DOHH2 (cell line): Measurements from ENCODE around the gene IFT20.

Experiments used
- H3F3A ChIP-seq: fragments of 200-600 bp; sonication (generic), shearing (Covaris generic); 2 replicates; pipeline ENCODE4 v1.6.0; 2016; ENCODE audit warnings: antibody characterized with exemption, mild to moderate bottlenecking; ENCODE audit not compliant: control insufficient read depth, insufficient read depth
- H3K27ac ChIP-seq: fragments of 200-600 bp; sonication (generic); 2 replicates; pipeline ENCODE4 v1.5.1; 2014; ENCODE audit warnings: low read depth, mild to moderate bottlenecking, low read length, moderate library complexity
- H3K27me3 ChIP-seq: fragments of 200-600 bp; sonication (generic); 2 replicates; pipeline ENCODE4 v1.6.1; 2014; ENCODE audit warnings: mild to moderate bottlenecking, low read length, mixed read lengths; ENCODE audit not compliant: control insufficient read depth
- H3K36me3 ChIP-seq: fragments of 200-600 bp; sonication (generic); 2 replicates; pipeline ENCODE4 v1.6.1; 2014; ENCODE audit warnings: mild to moderate bottlenecking, low read length, moderate library complexity, mixed read lengths; ENCODE audit not compliant: control insufficient read depth
- H3K4me1 ChIP-seq: fragments of 200-600 bp; sonication (generic); 2 replicates; pipeline ENCODE4 v1.6.1; 2014; ENCODE audit warnings: mild to moderate bottlenecking, low read length, mixed read lengths; ENCODE audit not compliant: control insufficient read depth
- H3K4me2 ChIP-seq: fragments of 200-600 bp; sonication (generic); 2 replicates; pipeline ENCODE4 v1.6.0; 2014; ENCODE audit warnings: mild to moderate bottlenecking, low read length, moderate library complexity
- H3K4me3 ChIP-seq: fragments of 200-600 bp; sonication (generic); 2 replicates; pipeline ENCODE4 v1.5.1; 2014; ENCODE audit warnings: mild to moderate bottlenecking, low read length, mixed read lengths
- H3K79me2 ChIP-seq: fragments of 200-600 bp; sonication (generic); 2 replicates; pipeline ENCODE4 v1.6.1; 2014; ENCODE audit warnings: mild to moderate bottlenecking, low read length, mixed read lengths; ENCODE audit not compliant: control insufficient read depth
- H3K9me2 ChIP-seq: fragments of 200-600 bp; sonication (generic); replicated peaks from 2 replicates; pipeline ENCODE4 v1.6.1; 2014; ENCODE audit warnings: mild to moderate bottlenecking, low read length, mixed read lengths; ENCODE audit not compliant: control insufficient read depth
- H3K9me3 ChIP-seq: fragments of 200-600 bp; sonication (generic); 2 replicates; pipeline ENCODE4 v1.6.1; 2014; ENCODE audit warnings: antibody characterized with exemption, low read length, mixed read lengths; ENCODE audit not compliant: control insufficient read depth, insufficient read depth
- H4K20me1 ChIP-seq: fragments of 200-600 bp; sonication (generic); 2 replicates; pipeline ENCODE4 v1.6.0; 2014; ENCODE audit warnings: low read depth, mild to moderate bottlenecking, antibody characterized with exemption, low read length, moderate library complexity; ENCODE audit not compliant: control insufficient read depth, insufficient read depth
- CTCF ChIP-seq: fragments of 200-600 bp; sonication (generic); IDR thresholded peaks from one replicate; pipeline ENCODE4 v1.5.1; 2014; ENCODE audit warnings: antibody characterized with exemption, mild to moderate bottlenecking, low read depth, low read length; ENCODE audit not compliant: poor library complexity, severe bottlenecking
- EZH2phosphoT487 ChIP-seq: fragments of 200-600 bp; sonication (generic); IDR thresholded peaks from 2 replicates; pipeline ENCODE4 v1.6.1; 2017; ENCODE audit warnings: borderline replicate concordance, mild to moderate bottlenecking, antibody characterized with exemption, low read length, moderate library complexity, mixed read lengths

The IFT20 gene

GRCh38 chr17:28315846-28316705 lies 19.2 kb downstream of the IFT20 start:
- H3K27me3 ChIP-seq = no peaks in the 10 kb centered on the region
- no peaks in the 10 kb centered on the region for H3K9me3 ChIP-seq
- H3K9me2 ChIP-seq = no peaks in the 10 kb centered on the region
- peaks cover 23% of the 10 kb centered on the region for H3K4me1 ChIP-seq
- peaks cover 6% of the 10 kb centered on the region for H4K20me1 ChIP-seq
- no peak overlapping the region for H3K4me3 ChIP-seq
- TF ChIP-seq EZH2phosphoT487 = no peak
- TF ChIP-seq CTCF = no peak
- H3K36me3 ChIP-seq = peaks cover 23% of the 10 kb centered on the region
- no peak overlapping the region for H3K27ac ChIP-seq
- no peak overlapping the region for H3K4me2 ChIP-seq
- H3K79me2 ChIP-seq = peaks cover 39% of the 10 kb centered on the region
- H3F3A ChIP-seq = peaks cover 14% of the 10 kb centered on the region

GRCh38 chr17:28313841-28314240 lies 21.4 kb downstream of the IFT20 start:
- Histone ChIP-seq H3K4me3 (no peak overlapping the region), H4K20me1 (no peaks in the 10 kb centered on the region), H3K9me3 (no peaks in the 10 kb centered on the region), H3K27me3 (no peaks in the 10 kb centered on the region), H3K9me2 (no peaks in the 10 kb centered on the region), H3K79me2 (peaks cover 18% of the 10 kb centered on the region), H3K27ac (no peak overlapping the region), H3K36me3 (0 out of 2 replicates have a peak, but pooled peaks cover 3% of the 10 kb centered on the region), H3K4me2 (no peak overlapping the region), H3F3A (peaks cover 14% of the 10 kb centered on the region), H3K4me1 (peaks cover 13% of the 10 kb centered on the region)
- TF ChIP-seq CTCF (no peak), EZH2phosphoT487 (no peak)

- Histone ChIP-seq H3F3A (no peaks in the 10 kb centered on the region), H3K36me3 (no peaks in the 10 kb centered on the region), H3K9me2 (no peaks in the 10 kb centered on the region), H3K4me2 (no peak overlapping the region), H3K4me3 (no peak overlapping the region), H3K4me1 (no peaks in the 10 kb centered on the region), H3K9me3 (no peaks in the 10 kb centered on the region), H3K79me2 (no peaks in the 10 kb centered on the region), H3K27me3 (peaks cover 7% of the 10 kb centered on the region; the same call in 1 of the 2 replicates), H4K20me1 (no peaks in the 10 kb centered on the region), H3K27ac (no peak overlapping the region)
- TF ChIP-seq EZH2phosphoT487 = no peak
These were observed 28.3 kb downstream of the IFT20 start for GRCh38 chr17:28306954-28307401.

GRCh38 chr17:28298449-28298848 lies 36.8 kb downstream of the IFT20 start:
- no peaks in the 10 kb centered on the region for H3K36me3 ChIP-seq
- H3K9me2 ChIP-seq = no peaks in the 10 kb centered on the region

More at GRCh38 chr17:28298449-28298848, 36.8 kb downstream of the IFT20 start:
- peaks cover 17% of the 10 kb centered on the region for H3K4me1 ChIP-seq
- no peaks in the 10 kb centered on the region for H3F3A ChIP-seq
- H3K27me3 ChIP-seq = 0 out of 2 replicates have a peak, but pooled peaks cover 3% of the 10 kb centered on the region
- H3K27ac ChIP-seq = no peak overlapping the region
- TF ChIP-seq CTCF = no peak
- TF ChIP-seq EZH2phosphoT487 = no peak
- no peak overlapping the region for H3K4me2 ChIP-seq
- no peaks in the 10 kb centered on the region for H3K79me2 ChIP-seq
- H4K20me1 ChIP-seq = no peaks in the 10 kb centered on the region
- no peaks in the 10 kb centered on the region for H3K9me3 ChIP-seq
- H3K4me3 ChIP-seq = no peak overlapping the region
